CD4-positive, alpha-beta T cell (primary cell): ENCODE data around the gene KIF21A. TPM values are rescaled to one million over a fixed set of nuclear protein-coding genes. Genes with fewer than 3 reads are reported as not detected.

ENCODE experiments used
- ATAC-seq: fragments of 200-7000 bp; cut with Tn5 transposase; one replicate; pipeline ENCODE4 v1.10.0; 2022; ENCODE audit warnings: mild to moderate bottlenecking; ENCODE audit not compliant: poor library complexity
- CTCF ChIA-PET: fragments of 350-600 bp; sonication (Branson Sonifier 250); formaldehyde crosslinking; loops from one replicate; lab custom pipeline; 2021; ENCODE audit warnings: antibody characterized with exemption, inconsistent platforms; lab: Charles Lee
- POLR2A ChIA-PET: fragments of 350-600 bp; sonication (Branson Sonifier 250); formaldehyde crosslinking; loops from one replicate; lab custom pipeline; 2021; ENCODE audit warnings: antibody characterized with exemption, inconsistent platforms; lab: Charles Lee
- DNase-seq, 14 experiments: peaks; one replicate each; pipeline ENCODE4 v3.0.0-alpha.2; 2013 to 2020; ENCODE audit warnings: mixed read lengths in 2 of 14
- H3K27ac ChIP-seq, 2 donors: one replicate each; pipeline versions ENCODE4 v1.5.1 to v1.7.0; 2013; ENCODE audit warnings: low read length in 2 of 2, low read depth in 1 of 2, mild to moderate bottlenecking in 1 of 2
- H3K27me3 ChIP-seq, 2 experiments: 1 replicate in 1 of 2; 2 replicates in 1 of 2; pipeline versions ENCODE4 v1.6.1 to v1.7.0; 2013; ENCODE audit warnings: low read length in 2 of 2, control low read depth in 1 of 2, mild to moderate bottlenecking in 1 of 2, moderate library complexity in 1 of 2; ENCODE audit not compliant: insufficient read depth in 2 of 2, control insufficient read depth in 1 of 2
- H3K36me3 ChIP-seq: one replicate; pipeline ENCODE4 v1.6.1; 2013; ENCODE audit warnings: low read length, control low read depth; ENCODE audit not compliant: insufficient read depth
- H3K4me1 ChIP-seq: one replicate; pipeline ENCODE4 v1.6.1; 2013; ENCODE audit warnings: low read length, control low read depth; ENCODE audit not compliant: insufficient read depth
- H3K4me3 ChIP-seq: one replicate; pipeline ENCODE4 v1.5.1; 2013; ENCODE audit warnings: mild to moderate bottlenecking, low read length, moderate library complexity
- H3K9me3 ChIP-seq, 2 experiments: 1 replicate in 1 of 2; 2 replicates in 1 of 2; pipeline versions ENCODE4 v1.6.1 to v1.7.0; 2013; ENCODE audit warnings: low read length in 2 of 2, mild to moderate bottlenecking in 2 of 2, control low read depth in 1 of 2, moderate library complexity in 1 of 2; ENCODE audit not compliant: control insufficient read depth in 1 of 2, insufficient read depth in 1 of 2
- H3K27ac Mint-ChIP-seq: one replicate; pipeline ENCODE4 v1.8.0; 2020; ENCODE audit warnings: mixed read lengths
- H3K27me3 Mint-ChIP-seq: one replicate; pipeline ENCODE4 v1.8.0; 2021; ENCODE audit warnings: mixed read lengths
- H3K36me3 Mint-ChIP-seq: one replicate; pipeline ENCODE4 v1.8.0; 2021; ENCODE audit warnings: low read depth, mixed read lengths
- H3K4me1 Mint-ChIP-seq: one replicate; pipeline ENCODE4 v1.8.0; 2021; ENCODE audit warnings: low read depth, mixed read lengths
- H3K4me3 Mint-ChIP-seq: one replicate; pipeline ENCODE4 v1.8.0; 2020; ENCODE audit warnings: mild to moderate bottlenecking, mixed read lengths
- H3K9me3 Mint-ChIP-seq: one replicate; pipeline ENCODE4 v1.8.0; 2020; ENCODE audit warnings: mixed read lengths
- intact Hi-C, 2 experiments: fragments of 100-400 bp; cut with DNase I in 1 of 2; cut with micrococcal nuclease in 1 of 2; formaldehyde crosslinking; loops; one replicate each; pipeline versions ENCODE4 v1.15.1 to v1.9.0; 2023 to 2025; cut with DNase I, micrococcal nuclease
- total RNA-seq, 174 experiments: library from RNA in 2 of 174; stranded (reverse) in 2 of 174; gene quantifications; one replicate each; pipeline ENCODE4 v1.2.3 and lab custom pipeline; 2021 to 2026
- TF ChIP-seq, protein P1 (sequence below): fragments of 200-600 bp; IDR thresholded peaks from one replicate; pipeline ENCODE4 v1.8.0; 2022; ENCODE audit warnings: antibody characterized with exemption, mild to moderate bottlenecking

Gene KIF21A
- total RNA-seq, 2 experiments from 2014 or later: 3.2 to 3.4 TPM

DNA sequence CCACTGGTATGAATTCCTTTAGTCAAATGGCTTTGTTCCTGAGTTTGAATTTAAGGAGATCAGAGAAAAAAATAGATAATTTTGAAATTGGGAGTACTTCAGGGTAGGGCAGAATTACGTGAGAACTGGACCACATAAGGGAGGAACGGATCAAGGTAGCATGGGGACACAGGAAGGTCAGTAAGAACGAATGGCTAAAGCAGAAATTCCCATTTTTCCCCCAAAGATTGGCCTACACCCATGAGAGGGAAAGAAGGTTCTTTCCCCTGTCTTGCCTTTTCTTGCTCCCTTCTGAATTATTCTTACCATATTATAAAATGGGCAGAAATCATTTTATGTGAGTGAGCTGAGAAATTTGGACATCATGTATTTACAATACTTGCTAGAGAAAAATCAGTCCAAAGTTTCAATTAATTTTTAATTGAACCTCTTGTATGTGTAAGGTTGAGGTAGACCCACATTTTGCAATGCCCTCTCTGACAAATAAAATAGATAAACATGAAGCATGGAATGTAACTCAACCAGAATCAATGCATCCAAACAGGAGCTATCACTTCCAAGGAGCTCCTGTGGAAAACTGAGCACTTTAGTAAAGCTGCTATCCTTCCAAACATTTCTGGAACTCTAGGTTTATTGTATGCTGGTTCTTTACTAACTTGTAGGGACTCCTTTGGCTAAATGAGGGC, 93.8 kb downstream of the KIF21A start:
- Histone ChIP-seq H3K36me3 (no peaks in the 10 kb centered on the region), H3K4me1 (no peaks in the 10 kb centered on the region), H3K27ac (no peak overlapping the region), H3K9me3 (no peaks in the 10 kb centered on the region), H3K27me3 (no peaks in the 10 kb centered on the region), H3K4me3 (no peak overlapping the region)
- Mint-ChIP-seq H3K36me3 (no peaks in the 10 kb centered on the region), H3K4me3 (no peak overlapping the region), H3K9me3 (no peaks in the 10 kb centered on the region), H3K4me1 (no peaks in the 10 kb centered on the region), H3K27ac (no peak overlapping the region), H3K27me3 (no peaks in the 10 kb centered on the region)
- ChIA-PET CTCF (no interaction called here), POLR2A (no interaction called here)
- intact Hi-C loops: no loop called here
- TF ChIP-seq, protein P1, sequence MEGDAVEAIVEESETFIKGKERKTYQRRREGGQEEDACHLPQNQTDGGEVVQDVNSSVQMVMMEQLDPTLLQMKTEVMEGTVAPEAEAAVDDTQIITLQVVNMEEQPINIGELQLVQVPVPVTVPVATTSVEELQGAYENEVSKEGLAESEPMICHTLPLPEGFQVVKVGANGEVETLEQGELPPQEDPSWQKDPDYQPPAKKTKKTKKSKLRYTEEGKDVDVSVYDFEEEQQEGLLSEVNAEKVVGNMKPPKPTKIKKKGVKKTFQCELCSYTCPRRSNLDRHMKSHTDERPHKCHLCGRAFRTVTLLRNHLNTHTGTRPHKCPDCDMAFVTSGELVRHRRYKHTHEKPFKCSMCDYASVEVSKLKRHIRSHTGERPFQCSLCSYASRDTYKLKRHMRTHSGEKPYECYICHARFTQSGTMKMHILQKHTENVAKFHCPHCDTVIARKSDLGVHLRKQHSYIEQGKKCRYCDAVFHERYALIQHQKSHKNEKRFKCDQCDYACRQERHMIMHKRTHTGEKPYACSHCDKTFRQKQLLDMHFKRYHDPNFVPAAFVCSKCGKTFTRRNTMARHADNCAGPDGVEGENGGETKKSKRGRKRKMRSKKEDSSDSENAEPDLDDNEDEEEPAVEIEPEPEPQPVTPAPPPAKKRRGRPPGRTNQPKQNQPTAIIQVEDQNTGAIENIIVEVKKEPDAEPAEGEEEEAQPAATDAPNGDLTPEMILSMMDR: no peak
- ATAC-seq (no peak), DNase-seq (no peak)

DNA sequence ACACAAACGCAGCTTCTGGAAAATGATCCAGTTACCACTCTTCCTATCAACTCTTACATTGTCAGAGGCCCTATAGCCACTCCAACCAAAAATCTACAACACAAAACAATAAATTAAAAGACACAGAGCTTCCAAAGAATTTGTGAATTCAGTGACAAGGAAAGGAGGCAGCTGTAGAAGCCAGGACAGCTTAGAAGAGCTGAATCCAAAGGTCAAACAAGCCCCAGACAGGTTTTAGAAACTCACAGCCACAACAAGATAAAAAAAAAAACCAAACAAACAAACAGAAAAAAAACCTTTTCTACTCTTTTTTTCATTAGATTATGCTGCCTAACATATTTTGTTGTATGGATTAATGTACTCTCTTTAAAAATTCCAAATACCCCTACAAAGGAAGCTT, 94.4 kb downstream of the KIF21A start:
- POLR2A ChIA-PET: no interaction called here
- DNase-seq: no peak
- no peak for ATAC-seq
- no peaks in the 10 kb centered on the region for H3K4me1 Mint-ChIP-seq
- H3K36me3 Mint-ChIP-seq: no peaks in the 10 kb centered on the region
- H3K4me3 Mint-ChIP-seq: no peak overlapping the region
- intact Hi-C loops: no loop called here
- Histone ChIP-seq H3K27me3 (no peaks in the 10 kb centered on the region), H3K4me1 (no peaks in the 10 kb centered on the region), H3K9me3 (no peaks in the 10 kb centered on the region), H3K27ac (no peak overlapping the region), H3K36me3 (no peaks in the 10 kb centered on the region), H3K4me3 (no peak overlapping the region)
- H3K27me3 Mint-ChIP-seq: no peaks in the 10 kb centered on the region
- CTCF ChIA-PET: no interaction called here
- H3K27ac Mint-ChIP-seq: no peak overlapping the region
- TF ChIP-seq, protein P1: no peak
- no peaks in the 10 kb centered on the region for H3K9me3 Mint-ChIP-seq

DNA sequence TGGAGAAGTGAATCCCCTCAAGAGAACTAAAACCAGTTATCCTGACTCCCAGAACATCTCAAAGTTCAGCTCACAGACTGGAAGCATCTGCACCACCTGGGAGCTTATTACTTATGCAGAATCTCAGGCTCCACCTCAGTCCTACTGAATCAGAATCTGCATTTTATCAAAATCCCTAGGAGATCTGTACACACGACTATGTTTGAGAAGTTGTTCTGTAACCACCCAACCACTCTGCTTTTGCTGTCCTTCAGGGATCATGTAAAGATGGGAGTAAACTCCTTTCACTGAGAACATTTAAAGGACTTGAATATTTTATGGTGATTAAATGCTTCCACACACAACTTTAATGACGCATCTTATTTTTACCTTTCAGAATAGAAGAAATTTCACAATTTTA, 98.0 kb downstream of the KIF21A start:
- no peaks in the 10 kb centered on the region for H3K4me1 Mint-ChIP-seq
- intact Hi-C loops: no loop called here
- no peak overlapping the region for H3K27ac ChIP-seq

More for the DNA sequence above, 98.0 kb downstream of the KIF21A start:
- Mint-ChIP-seq H3K4me3 (no peak overlapping the region), H3K27ac (no peak overlapping the region), H3K27me3 (no peaks in the 10 kb centered on the region), H3K9me3 (no peaks in the 10 kb centered on the region), H3K36me3 (no peaks in the 10 kb centered on the region)
- ChIA-PET CTCF (interaction anchor here (1.2 kb wide), 1 partner anchor 11 kb away, joined by 3 read pairs; no protein-coding TSS in a partner anchor), POLR2A (no interaction called here)
- ATAC-seq (no peak), DNase-seq (no peak)
- Histone ChIP-seq H3K9me3 (no peaks in the 10 kb centered on the region), H3K27me3 (no peaks in the 10 kb centered on the region), H3K4me1 (no peaks in the 10 kb centered on the region), H3K4me3 (no peak overlapping the region), H3K36me3 (peaks cover 2% of the 10 kb centered on the region)
- TF ChIP-seq, protein P1: no peak
